ENCODE results near the gene IL37.

- TF ChIP-seq CTCF (IDR thresholded peaks at IDR 0.05) (no peak), POLR2A (IDR thresholded peaks at IDR 0.05) (no peak)
These were observed 49.4 kb downstream of the IL37 start for GRCh38 chr2:112960230-112960825.

Measured in lower leg skin (tissue), 3 donors.